Coronary artery (tissue), 2 donors: Measurements from ENCODE around the gene S100A2.
"Not testable (repeated sequence)": the region's sequence is repeated elsewhere in the genome, so short reads cannot be mapped to it uniquely, and the experiment has no call there.

Experiments
- DNase-seq: peaks from one replicate; pipeline ENCODE4 v3.0.0-alpha.2; 2017; ENCODE audit warnings: low spot score
- H3K27ac ChIP-seq, 2 donors: fragments of 200-600 bp; sonication (generic); one replicate each; pipeline ENCODE4 v1.5.1; 2016 to 2019
- H3K4me3 ChIP-seq: fragments of 200-600 bp; sonication (generic); 2 replicates; pipeline ENCODE4 v1.5.1; 2016; ENCODE audit warnings: mild to moderate bottlenecking, moderate library complexity
- TF ChIP-seq, protein P1 (sequence below): fragments of 200-600 bp; sonication (generic); IDR thresholded peaks from one replicate; pipeline ENCODE4 v1.5.1; 2019; ENCODE audit warnings: antibody characterized with exemption

S100A2 gene

DNA sequence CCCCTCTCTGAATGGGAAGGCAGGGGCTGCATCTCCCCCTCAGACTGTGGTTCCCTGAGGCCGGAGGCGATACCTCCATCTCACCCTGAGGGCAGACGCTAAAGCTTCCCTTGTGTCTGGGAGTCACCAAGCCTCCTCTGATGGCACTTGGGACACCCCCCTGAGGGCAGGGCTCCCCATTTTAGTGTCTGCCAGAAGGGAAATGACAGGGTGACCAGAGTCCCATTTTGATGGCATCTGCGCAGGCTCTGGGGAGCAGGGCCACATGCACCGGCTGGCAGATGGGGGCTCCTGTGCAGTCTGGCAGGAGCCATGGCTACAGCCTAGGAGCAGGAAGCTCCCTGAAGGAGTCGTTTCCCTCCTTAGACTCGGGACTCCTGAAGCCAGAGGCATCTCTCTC lies 1.7 kb downstream of the S100A2 start:
- no peak overlapping the region for H3K4me3 ChIP-seq
- no peak overlapping the region for H3K27ac ChIP-seq
- DNase-seq: no peak
- TF ChIP-seq, protein P1, sequence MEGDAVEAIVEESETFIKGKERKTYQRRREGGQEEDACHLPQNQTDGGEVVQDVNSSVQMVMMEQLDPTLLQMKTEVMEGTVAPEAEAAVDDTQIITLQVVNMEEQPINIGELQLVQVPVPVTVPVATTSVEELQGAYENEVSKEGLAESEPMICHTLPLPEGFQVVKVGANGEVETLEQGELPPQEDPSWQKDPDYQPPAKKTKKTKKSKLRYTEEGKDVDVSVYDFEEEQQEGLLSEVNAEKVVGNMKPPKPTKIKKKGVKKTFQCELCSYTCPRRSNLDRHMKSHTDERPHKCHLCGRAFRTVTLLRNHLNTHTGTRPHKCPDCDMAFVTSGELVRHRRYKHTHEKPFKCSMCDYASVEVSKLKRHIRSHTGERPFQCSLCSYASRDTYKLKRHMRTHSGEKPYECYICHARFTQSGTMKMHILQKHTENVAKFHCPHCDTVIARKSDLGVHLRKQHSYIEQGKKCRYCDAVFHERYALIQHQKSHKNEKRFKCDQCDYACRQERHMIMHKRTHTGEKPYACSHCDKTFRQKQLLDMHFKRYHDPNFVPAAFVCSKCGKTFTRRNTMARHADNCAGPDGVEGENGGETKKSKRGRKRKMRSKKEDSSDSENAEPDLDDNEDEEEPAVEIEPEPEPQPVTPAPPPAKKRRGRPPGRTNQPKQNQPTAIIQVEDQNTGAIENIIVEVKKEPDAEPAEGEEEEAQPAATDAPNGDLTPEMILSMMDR: no peak

DNA sequence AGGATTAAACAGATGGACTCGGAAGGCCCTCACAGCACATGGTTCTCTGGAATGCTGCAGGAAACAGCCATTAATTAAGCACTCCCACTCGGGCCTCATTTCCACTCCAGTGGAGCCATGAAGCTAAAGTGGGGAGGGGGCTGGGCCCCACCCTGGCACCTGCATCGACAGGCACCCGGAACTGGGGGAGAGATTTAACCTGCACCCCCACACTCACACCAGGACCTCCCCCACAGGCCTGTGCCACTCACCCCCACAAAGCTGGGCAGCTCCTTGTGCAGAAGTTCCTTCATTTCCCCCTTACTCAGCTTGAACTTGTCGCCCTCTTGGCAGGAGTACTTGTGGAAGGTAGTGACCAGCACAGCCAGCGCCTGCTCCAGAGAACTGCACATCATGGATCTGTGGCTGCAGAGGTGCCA lies 2.2 kb downstream of the S100A2 start:
- TF ChIP-seq, protein P1: no peak
- no peak for DNase-seq
- Histone ChIP-seq H3K27ac (no peak overlapping the region), H3K4me3 (no peak overlapping the region)

DNA sequence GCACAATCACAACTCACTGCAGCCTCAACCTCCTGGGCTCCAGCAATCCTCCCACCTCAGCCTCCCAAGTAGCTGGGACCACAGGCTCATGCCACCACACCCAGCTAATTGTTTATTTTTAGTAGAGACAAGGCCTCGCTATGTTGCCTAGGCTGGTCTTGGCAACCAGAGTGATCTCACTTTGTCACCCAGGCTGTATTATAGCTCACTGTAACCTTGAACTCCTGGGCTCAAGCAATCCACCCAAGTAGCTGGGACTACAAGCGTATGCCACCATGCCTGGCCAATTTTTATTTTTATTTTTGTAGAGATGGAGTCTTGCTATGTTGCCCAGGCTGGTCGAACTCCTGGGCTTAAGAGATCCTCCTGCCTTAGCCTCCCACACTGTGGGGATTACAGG lies 3.6 kb downstream of the S100A2 start:
- H3K4me3 ChIP-seq, H3K27ac ChIP-seq, DNase-seq: not testable (repeated sequence)

DNA sequence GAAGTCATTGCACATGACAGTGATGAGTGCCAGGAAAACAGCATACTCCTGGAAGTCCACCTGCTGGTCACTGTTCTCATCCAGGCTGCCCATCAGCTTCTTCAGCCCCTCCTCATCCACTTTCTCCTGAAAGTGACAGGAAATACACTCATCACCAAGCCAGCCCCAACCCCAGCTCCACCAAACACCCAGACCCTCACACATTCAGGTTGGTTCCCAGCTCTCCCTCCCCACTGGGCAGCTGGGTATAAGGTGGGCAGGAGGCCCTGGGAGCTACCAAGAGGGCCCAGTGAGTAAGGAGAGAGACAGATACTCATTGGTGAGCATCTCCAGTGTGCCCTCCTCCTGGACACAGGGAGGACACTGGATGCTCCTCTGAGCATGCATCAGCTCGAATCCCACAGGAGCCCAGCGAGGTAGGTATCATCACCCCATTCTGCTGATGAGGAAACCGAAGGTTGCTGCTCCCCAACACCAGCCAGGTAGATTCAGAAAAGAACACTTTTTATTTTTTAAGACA lies 4.1 kb downstream of the S100A2 start:
- no peak overlapping the region for H3K27ac ChIP-seq
- no peak for DNase-seq
- TF ChIP-seq, protein P1: no peak
- no peak overlapping the region for H3K4me3 ChIP-seq

DNA sequence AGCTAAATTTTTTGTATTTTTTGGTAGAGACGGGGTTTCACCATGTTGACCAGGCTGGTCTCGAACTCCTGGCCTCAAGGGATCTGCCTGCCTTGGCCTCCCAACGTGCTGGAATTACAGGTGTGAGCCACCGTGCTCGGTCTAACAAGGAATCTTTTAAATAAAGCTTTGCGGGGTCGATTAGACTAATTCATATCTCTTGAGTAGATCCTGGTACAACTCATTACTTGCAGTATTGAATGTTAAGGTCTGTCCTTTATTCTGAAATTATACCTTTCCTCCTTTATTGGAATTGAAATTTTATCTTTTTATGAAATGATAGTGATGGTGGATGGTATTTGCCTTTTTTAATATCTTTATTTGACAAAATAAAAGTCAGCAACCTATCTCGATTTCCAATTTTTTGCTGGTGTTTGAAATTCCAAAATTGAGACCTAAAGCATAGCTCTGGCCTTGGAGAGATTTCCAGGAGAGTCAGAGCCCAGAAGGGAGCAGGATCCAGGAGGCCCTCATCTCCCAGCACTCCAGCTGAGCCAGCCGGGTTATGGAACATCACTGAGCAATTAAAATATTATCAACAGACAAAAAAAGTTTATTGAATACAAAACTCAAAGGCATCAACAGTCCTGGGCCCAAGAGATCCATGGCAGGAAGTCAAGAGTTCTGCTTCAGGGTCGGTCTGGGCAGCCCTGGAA lies 4.7 kb downstream of the S100A2 start:
- TF ChIP-seq, protein P1: no peak
- Histone ChIP-seq H3K4me3 (no peak overlapping the region), H3K27ac (no peak overlapping the region)
- DNase-seq: no peak

- H3K27ac ChIP-seq: no peak overlapping the region
- TF ChIP-seq, protein P1: no peak
Observed at GRCh38 chr1:153560241-153560640, 5.4 kb downstream of the S100A2 start.

GRCh38 chr1:153557877-153558276 lies 7.8 kb downstream of the S100A2 start:
- Histone ChIP-seq H3K27ac (no peak overlapping the region), H3K4me3 (no peak overlapping the region)
- DNase-seq: no peak
- TF ChIP-seq, protein P1: no peak

More at GRCh38 chr1:153560241-153560640, 5.4 kb downstream of the S100A2 start:
- no peak overlapping the region for H3K4me3 ChIP-seq
- no peak for DNase-seq
